Right lung (tissue), 5 donors: ENCODE data around the gene ALDH9A1. TPM values are rescaled to one million over a fixed set of nuclear protein-coding genes. Genes with fewer than 3 reads are reported as not detected.

Source experiments
- DNase-seq, 2 donors: peaks; one replicate each; pipeline ENCODE4 v3.0.0-alpha.2; 2013
- polyA plus RNA-seq, 5 donors: library from polyadenylated mRNA; unstranded; fragments of 120-200 nt; gene quantifications; one replicate each; pipeline versions ENCODE4 v1.2.1 to v1.2.3, GENCODE V29; 2013; ENCODE audit warnings: inconsistent platforms in 1 of 5, low replicate concordance in 1 of 5; ENCODE audit not compliant: insufficient read length in 5 of 5, insufficient read depth in 1 of 5

ALDH9A1 gene
- polyA plus RNA-seq, 5 donors, result 98.6 to 128 (median 112) TPM

- DNase-seq, result no peak
Measured at GRCh38 chr1:165629151-165629550, 69.2 kb downstream of the ALDH9A1 start.

DNA sequence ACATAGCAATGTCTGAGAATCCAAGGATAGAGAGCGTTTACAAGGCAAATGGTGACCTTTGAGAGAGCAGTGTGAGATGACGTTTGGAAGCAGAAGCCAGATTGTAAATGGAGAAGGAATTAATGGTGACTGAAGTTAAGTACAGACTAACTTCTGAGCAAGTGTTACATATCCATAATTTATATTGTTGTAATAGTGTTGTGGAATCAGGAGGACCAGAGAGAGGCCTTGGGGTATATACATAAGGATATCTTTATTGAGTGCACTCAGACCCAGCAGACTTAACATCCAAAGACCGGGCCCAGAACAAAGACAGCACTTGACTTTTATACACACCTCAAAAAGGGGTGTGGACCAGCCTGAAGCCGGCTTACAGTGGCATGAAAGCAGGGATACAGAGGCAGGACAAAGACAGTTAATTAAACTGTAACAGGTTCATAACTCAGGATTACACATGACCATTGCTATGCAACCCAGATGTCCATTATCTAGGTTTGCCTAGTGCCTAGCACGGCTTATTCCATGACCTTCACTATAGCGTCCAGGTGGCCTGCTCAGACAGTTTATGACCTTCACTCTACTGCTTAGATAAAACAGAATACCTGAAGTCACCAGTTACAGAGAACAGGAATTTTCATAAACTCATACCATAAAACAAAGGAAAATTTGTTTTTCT is 70.1 kb downstream of the ALDH9A1 start:
- no peak for DNase-seq

DNA sequence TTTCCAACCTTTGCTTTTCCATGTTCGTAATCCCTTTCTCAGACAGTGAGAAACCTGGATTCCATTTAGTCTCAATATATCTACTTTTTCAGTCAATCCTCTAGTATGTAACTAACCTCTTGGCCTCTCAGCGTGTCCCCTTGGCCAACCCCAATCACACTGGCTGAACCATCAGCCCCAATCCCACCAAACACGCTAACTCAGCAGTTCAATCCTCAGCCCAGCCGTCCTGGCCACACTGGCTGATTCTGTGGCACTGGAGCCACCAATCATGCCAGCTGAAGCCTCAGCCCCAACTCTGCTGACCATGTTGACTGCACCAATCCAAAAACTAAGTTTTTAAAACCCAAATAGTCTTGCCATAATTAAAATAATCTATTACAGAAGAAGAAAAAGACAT is 73.9 kb downstream of the ALDH9A1 start:
- DNase-seq, result no peak

- no peak for DNase-seq
Measured at GRCh38 chr1:165623624-165624023, 74.7 kb downstream of the ALDH9A1 start.

DNA sequence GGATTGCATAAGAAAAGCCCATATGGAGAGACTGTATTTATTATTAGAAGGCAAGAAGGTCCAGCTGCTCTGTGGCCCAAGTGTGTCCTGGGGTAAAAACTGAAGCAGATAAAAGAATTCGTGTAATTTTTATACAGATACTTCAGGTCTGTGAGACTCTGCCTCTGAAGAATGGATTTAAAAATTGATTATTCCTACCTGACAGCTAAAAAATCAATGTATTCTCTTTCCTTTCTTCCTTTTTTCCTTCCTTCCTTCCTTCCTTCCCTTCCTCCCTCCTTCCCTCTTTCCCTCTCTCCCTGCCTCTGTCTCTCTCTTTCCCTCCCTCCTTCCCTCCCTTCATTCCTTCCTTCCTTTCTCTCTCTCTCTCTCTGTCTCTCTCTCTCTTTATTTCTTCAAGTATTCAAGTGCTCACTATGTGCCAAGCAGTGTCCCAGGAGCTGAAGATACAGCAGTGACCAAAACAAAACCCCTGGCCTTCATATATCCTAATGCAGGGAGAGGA is 78.7 kb downstream of the ALDH9A1 start:
- no peak for DNase-seq

DNA sequence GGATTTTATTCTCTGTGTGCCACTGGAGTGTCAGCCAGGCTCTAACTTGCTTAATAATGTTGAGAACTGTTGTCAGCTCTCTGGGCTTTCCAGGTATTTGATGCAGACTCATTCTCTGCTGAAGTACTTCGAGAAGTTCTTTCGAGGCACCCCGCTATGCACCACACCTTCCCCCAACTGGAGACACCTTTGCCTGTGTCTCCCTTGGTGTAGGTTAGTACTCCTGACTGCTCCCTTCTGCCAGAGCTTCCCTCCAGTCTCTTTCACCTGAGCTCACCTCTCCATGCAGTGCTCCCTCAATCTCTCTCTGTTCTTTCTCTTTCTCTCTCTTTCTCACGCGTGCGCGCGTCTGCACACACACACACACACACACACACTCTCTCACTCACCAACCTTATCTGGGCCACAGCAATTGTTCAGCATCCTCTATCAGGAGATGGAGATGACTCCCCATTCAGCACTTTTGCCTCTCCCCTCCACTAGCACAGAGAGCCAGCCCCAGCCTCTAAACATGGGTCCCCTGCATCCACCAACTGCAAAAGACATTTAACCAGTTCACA is 81.3 kb downstream of the ALDH9A1 start:
- DNase-seq, result no peak

- no peak for DNase-seq
Measured at GRCh38 chr1:165616054-165616612, 82.2 kb downstream of the ALDH9A1 start.

Other genes with a start within 250 kb of the ALDH9A1 start
- under 1 TPM in 1 of 5 donors, not detected in 4; 0.11 TPM for gene LRRC52, start 154.6 kb downstream of the ALDH9A1 start, polyA plus RNA-seq
- gene MGST3, start 67.3 kb downstream of the ALDH9A1 start, polyA plus RNA-seq, result 100 to 1,000 TPM; 146 to 187 (median 168) TPM
- 100 to 1,000 TPM; 101 to 143 (median 123) TPM for gene TMCO1, start 70.3 kb upstream of the ALDH9A1 start, polyA plus RNA-seq
- gene UCK2, start 129.1 kb upstream of the ALDH9A1 start, polyA plus RNA-seq, result 10 to 100 TPM; 18.6 to 22.8 (median 19.4) TPM